ENCODE results near the gene XPNPEP1.

GRCh38 chr10:109967739-109968088 lies 44.4 kb upstream of the XPNPEP1 start:
- no peak for TF ChIP-seq POLR2A (IDR thresholded peaks at IDR 0.05; ENCODE audit: low read length)
- no peak for TF ChIP-seq GATA1 (IDR thresholded peaks at IDR 0.05; ENCODE audit: low read depth, low read length)

Data from erythroblast (primary cell).